Hepatocyte (in vitro differentiated cells): ENCODE results near the gene FAM118A. TPM values are rescaled to one million over a fixed set of nuclear protein-coding genes. Genes with fewer than 3 reads are reported as not detected.
A peak's percentile ranks its signal among the peaks of the same experiment; 100 is the strongest.

Experiments
- DNase-seq: peaks from one replicate; pipeline ENCODE4 v3.0.0-alpha.2; 2016; ENCODE audit warnings: low spot score
- H2AFZ ChIP-seq: fragments of 200-600 bp; sonication (generic); 2 replicates; pipeline ENCODE4 v1.6.0; 2016; ENCODE audit warnings: antibody characterized with exemption, mild to moderate bottlenecking
- H3K27ac ChIP-seq: fragments of 200-600 bp; sonication (generic); 2 replicates; pipeline ENCODE4 v1.5.1; 2016; ENCODE audit warnings: mild to moderate bottlenecking
- H3K27me3 ChIP-seq: fragments of 200-600 bp; sonication (generic); 2 replicates; pipeline ENCODE4 v1.6.1; 2016
- H3K36me3 ChIP-seq: fragments of 200-600 bp; sonication (generic); replicated peaks from 2 replicates; pipeline ENCODE4 v1.5.1; 2016; ENCODE audit warnings: low read depth; ENCODE audit not compliant: insufficient read depth
- H3K4me1 ChIP-seq: fragments of 200-600 bp; sonication (generic); 2 replicates; pipeline ENCODE4 v1.5.1; 2016; ENCODE audit warnings: mild to moderate bottlenecking, moderate library complexity; ENCODE audit not compliant: insufficient read depth
- H3K4me2 ChIP-seq: fragments of 200-600 bp; sonication (generic); 2 replicates; pipeline ENCODE4 v1.6.0; 2016
- H3K4me3 ChIP-seq: fragments of 200-600 bp; sonication (generic); 2 replicates; pipeline ENCODE4 v1.5.1; 2016; ENCODE audit warnings: mild to moderate bottlenecking
- H3K79me2 ChIP-seq: fragments of 200-600 bp; sonication (generic); 2 replicates; pipeline ENCODE4 v1.6.0; 2017; ENCODE audit warnings: mild to moderate bottlenecking
- H3K9me2 ChIP-seq: fragments of 200-600 bp; sonication (generic); replicated peaks from 2 replicates; pipeline ENCODE4 v1.6.0; 2017; ENCODE audit warnings: mild to moderate bottlenecking; ENCODE audit not compliant: insufficient read depth
- H3K9me3 ChIP-seq: fragments of 200-600 bp; sonication (generic); 2 replicates; pipeline ENCODE4 v1.5.1; 2016; ENCODE audit warnings: low read depth, mild to moderate bottlenecking
- H4K20me1 ChIP-seq: fragments of 200-600 bp; sonication (generic); 2 replicates; pipeline ENCODE4 v1.6.0; 2016; ENCODE audit warnings: mild to moderate bottlenecking; ENCODE audit not compliant: insufficient read depth, poor library complexity, severe bottlenecking
- CTCF ChIP-seq: fragments of 200-600 bp; sonication (generic); IDR thresholded peaks from 2 replicates; pipeline ENCODE4 v1.5.1; 2016; ENCODE audit warnings: antibody characterized with exemption, mild to moderate bottlenecking; ENCODE audit not compliant: poor library complexity
- EZH2 ChIP-seq: fragments of 200-600 bp; sonication (generic); IDR thresholded peaks from 2 replicates; pipeline ENCODE4 v1.6.1; 2016; ENCODE audit warnings: antibody characterized with exemption, mild to moderate bottlenecking, borderline replicate concordance
- EZH2phosphoT487 ChIP-seq: fragments of 200-600 bp; sonication (generic); IDR thresholded peaks from one replicate; pipeline ENCODE4 v1.6.1; 2018; ENCODE audit warnings: antibody characterized with exemption, mild to moderate bottlenecking, low read depth, moderate library complexity; ENCODE audit not compliant: unreplicated experiment, severe bottlenecking
- WGBS: methylation state at CpG from one replicate; pipeline ENCODE4 v1.1.6; 2016; ENCODE audit warnings: low lambda C conversion rate; ENCODE audit errors: missing lambda C conversion rate; 5-methylcytosine and 5-hydroxymethylcytosine counted together
- polyA plus RNA-seq: library from polyadenylated mRNA; unstranded; fragments of >200 nt; fragmentation: Nextera tagmentation; extraction: Ambion mirVana; gene quantifications from 2 replicates; pipeline ENCODE4 v1.2.1, GENCODE V29; 2016
- total RNA-seq: library from RNA; depleted of rRNA; stranded (reverse); fragments of >200 nt; gene quantifications from 2 replicates; pipeline ENCODE4 v1.2.3, GENCODE V29; 2014

FAM118A gene
- total and polyA plus RNA-seq, 2 experiments from 2014 or later: 94.2 to 193 TPM

- Histone ChIP-seq H3K9me2 (no peaks in the 10 kb centered on the region), H3K4me2 (peak overlapping the region; percentile 29), H3K36me3 (no peaks in the 10 kb centered on the region), H3K4me3 (no peak overlapping the region), H4K20me1 (no peaks in the 10 kb centered on the region), H3K9me3 (no peaks in the 10 kb centered on the region), H3K4me1 (peaks cover 43% of the 10 kb centered on the region), H2AFZ (no peak overlapping the region), H3K27ac (peak overlapping the region; percentile 89), H3K79me2 (peaks cover 92% of the 10 kb centered on the region), H3K27me3 (no peaks in the 10 kb centered on the region)
- 63% methylated on average over 12 of the region's 12 CpGs for WGBS
- TF ChIP-seq EZH2 (no peak), EZH2phosphoT487 (no peak), CTCF (no peak)
- no peak for DNase-seq
Measured at GRCh38 chr22:45318558-45319323, 9.0 kb downstream of the FAM118A start.

- Histone ChIP-seq H3K9me2 (no peaks in the 10 kb centered on the region), H3K4me2 (peak overlapping the region; percentile 29), H3K27ac (peak overlapping the region; percentile 89), H3K36me3 (no peaks in the 10 kb centered on the region), H3K4me1 (peaks cover 38% of the 10 kb centered on the region), H3K27me3 (no peaks in the 10 kb centered on the region), H4K20me1 (no peaks in the 10 kb centered on the region), H3K9me3 (no peaks in the 10 kb centered on the region), H3K79me2 (peaks cover 95% of the 10 kb centered on the region), H3K4me3 (no peak overlapping the region), H2AFZ (no peak overlapping the region)
- TF ChIP-seq EZH2: no peak
- TF ChIP-seq CTCF: no peak
- TF ChIP-seq EZH2phosphoT487: no peak
- WGBS: 50% methylated on average over 5 of the region's 5 CpGs
- peak; percentile 51 for DNase-seq
Measured at GRCh38 chr22:45319324-45319685, 9.6 kb downstream of the FAM118A start.

- Histone ChIP-seq H3K9me2 (no peaks in the 10 kb centered on the region), H3K4me2 (no peak overlapping the region), H3K27ac (peak overlapping the region; percentile 89), H3K4me3 (no peak overlapping the region), H3K79me2 (peaks cover 89% of the 10 kb centered on the region), H3K4me1 (peaks cover 31% of the 10 kb centered on the region), H2AFZ (no peak overlapping the region), H4K20me1 (no peaks in the 10 kb centered on the region), H3K9me3 (no peaks in the 10 kb centered on the region), H3K27me3 (no peaks in the 10 kb centered on the region), H3K36me3 (no peaks in the 10 kb centered on the region)
- 89% methylated on average over 9 of the region's 9 CpGs for WGBS
- DNase-seq: no peak
- TF ChIP-seq CTCF: no peak
- TF ChIP-seq EZH2phosphoT487: no peak
- TF ChIP-seq EZH2: no peak
Measured at GRCh38 chr22:45320357-45320976, 10.7 kb downstream of the FAM118A start.
